CD4-positive, alpha-beta T cell treated with Interferon alpha-2 for 1 hour (primary cell): ENCODE results near the gene MSN.
"Not testable (repeated sequence)": the region's sequence is repeated elsewhere in the genome, so short reads cannot be mapped to it uniquely, and the experiment has no call there.

Experiments used
- DNase-seq, 2 donors: peaks; one replicate each; pipeline ENCODE4 v3.0.0-alpha.2; 2020 to 2022

Gene MSN

DNA sequence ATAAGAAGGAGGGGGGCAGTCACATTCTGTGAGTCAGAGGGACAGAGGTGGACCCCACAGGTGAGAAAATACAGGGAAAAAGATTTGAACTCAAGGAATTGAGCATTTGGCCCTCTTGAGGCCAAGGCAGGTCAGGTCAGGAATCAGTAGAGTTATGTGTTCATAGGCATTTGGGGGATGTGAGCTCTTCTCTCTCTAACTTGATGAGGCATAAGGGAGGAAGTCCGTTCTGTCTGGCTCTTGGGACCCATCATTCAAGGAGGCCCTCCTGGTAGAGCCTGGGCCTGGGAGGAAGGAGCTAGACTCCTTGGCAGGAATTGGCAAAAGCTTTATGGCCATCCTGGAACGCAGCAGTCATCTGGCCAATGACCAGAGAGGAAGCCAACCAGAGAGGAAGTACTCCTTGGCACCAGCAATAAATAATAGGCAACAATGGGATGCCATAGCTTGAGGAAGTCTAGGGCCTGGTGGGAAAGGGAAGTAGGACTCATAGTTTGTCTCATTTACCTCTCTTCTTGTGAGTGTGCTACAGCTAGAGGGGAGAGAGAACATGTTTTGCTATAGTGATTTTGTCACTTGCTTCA, 53.0 kb downstream of the MSN start:
- DNase-seq: no peak

GRCh38 chrX:65723706-65724105, 56.3 kb downstream of the MSN start:
- peak; percentile 31 to 74 for DNase-seq

DNA sequence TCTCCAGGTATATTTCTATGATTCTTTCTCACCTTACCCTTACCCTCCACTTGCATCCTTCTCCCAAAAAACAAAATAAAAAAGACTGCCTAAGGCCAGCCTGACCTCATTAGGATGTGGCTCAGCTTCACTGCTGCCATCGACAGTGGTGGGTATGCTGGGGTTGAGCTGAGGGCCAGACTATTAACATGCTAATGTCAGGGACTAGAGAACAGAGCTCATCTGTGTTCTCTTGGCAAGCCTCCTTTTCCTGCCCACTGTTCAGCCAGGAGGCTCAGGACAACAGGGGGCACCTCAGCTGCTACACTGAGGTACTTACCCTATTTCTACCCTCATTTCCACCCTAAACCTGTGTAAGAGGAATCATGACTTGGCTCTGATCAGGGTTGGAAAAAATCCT, 59.3 kb downstream of the MSN start:
- DNase-seq: no peak

DNA sequence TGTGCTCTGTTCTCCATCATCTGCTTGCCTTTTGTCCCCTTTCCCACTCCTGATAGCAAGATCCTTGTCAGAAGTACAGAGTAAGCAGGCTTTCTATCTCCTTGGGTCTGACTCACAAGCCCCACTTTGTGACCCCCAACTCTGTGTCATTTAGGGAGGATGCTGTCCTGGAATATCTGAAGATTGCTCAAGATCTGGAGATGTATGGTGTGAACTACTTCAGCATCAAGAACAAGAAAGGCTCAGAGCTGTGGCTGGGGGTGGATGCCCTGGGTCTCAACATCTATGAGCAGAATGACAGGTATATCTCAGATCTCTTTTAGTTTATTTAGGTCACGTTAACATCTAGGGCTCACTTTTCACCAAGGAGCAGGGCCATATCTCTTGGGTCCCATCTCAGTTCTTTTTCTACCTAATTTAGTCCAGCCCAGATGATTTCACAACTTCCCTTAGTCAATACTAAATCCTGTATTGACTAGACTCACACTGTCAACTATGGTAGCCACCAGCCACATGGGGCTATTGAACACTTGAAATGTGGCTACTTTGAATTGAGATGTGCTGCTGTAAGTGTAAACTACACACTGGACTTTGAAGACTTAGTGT, 64.3 kb downstream of the MSN start:
- no peak for DNase-seq

- no peak for DNase-seq
Observed at GRCh38 chrX:65740909-65741308, 73.5 kb downstream of the MSN start.

- no peak for DNase-seq
Observed at GRCh38 chrX:65741823-65742222, 74.4 kb downstream of the MSN start.

GRCh38 chrX:65744965-65745364, 77.5 kb downstream of the MSN start:
- no peak for DNase-seq

GRCh38 chrX:65745427-65745826, 78.0 kb downstream of the MSN start:
- DNase-seq: peak in 1 of 2 donors; percentile 11

GRCh38 chrX:65745992-65746391, 78.5 kb downstream of the MSN start:
- DNase-seq: no peak

- peak; percentile 31 to 57 for DNase-seq
Observed at GRCh38 chrX:65750674-65751469, 83.4 kb downstream of the MSN start.

GRCh38 chrX:65751519-65751918, 84.1 kb downstream of the MSN start:
- no peak for DNase-seq

GRCh38 chrX:65752294-65752693, 84.8 kb downstream of the MSN start:
- no peak for DNase-seq

DNA sequence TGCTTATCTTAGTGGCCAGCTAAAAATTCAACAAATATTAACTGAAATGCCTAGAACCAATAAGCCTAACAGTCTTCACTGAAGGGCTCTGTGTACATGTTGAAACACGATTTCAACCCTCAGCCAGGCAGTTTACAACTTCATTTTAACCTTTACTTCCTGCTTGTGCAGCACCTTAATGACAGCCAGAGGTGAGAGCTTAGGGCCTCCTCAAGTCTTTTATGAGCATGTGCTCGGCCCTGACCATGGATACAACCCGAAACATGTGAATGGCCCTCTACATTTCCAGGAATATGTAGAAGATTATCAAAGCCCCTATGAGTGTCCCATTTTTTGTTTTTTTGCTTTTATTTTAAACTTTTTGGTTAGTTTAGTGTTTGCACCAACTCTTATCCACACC, 88.3 kb downstream of the MSN start:
- no peak for DNase-seq

- DNase-seq: no peak
Observed at GRCh38 chrX:65757943-65758342, 90.5 kb downstream of the MSN start.

DNA sequence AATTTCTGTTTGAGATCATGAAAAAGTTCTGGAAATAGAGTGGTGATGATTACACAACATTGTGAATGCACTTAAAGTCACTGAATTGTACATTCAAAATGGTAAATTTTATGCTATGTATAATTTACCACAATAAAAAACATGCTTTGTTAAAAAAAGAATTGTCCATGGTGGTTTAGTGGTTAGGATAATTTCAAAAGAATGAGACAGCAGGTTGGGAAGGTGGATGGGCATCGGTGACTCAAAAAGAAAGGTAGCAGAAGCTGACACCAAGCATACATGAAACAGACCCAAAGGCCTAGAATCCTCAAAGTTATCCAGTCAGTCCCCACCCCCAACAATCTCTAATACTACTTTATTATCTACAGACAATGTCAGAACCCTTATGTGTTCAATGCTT, 91.1 kb downstream of the MSN start:
- DNase-seq: no peak

GRCh38 chrX:65759525-65759924, 92.1 kb downstream of the MSN start:
- DNase-seq: not testable (repeated sequence)

- DNase-seq: no peak
Observed at GRCh38 chrX:65769564-65770292, 102.3 kb downstream of the MSN start.

- no peak for DNase-seq
Observed at GRCh38 chrX:65772842-65773241, 105.4 kb downstream of the MSN start.

- no peak for DNase-seq
Observed at GRCh38 chrX:65781845-65782244, 114.4 kb downstream of the MSN start.

- no peak for DNase-seq
Observed at GRCh38 chrX:65783746-65784145, 116.3 kb downstream of the MSN start.
